Embryonic facial prominence (tissue), 1 donor: ENCODE data around the gene TCEAL1.

ENCODE experiments used
- DNase-seq: peaks from one replicate; pipeline ENCODE4 v3.0.0-alpha.2; 2016; ENCODE audit errors: extremely low spot score

TCEAL1 gene

DNA sequence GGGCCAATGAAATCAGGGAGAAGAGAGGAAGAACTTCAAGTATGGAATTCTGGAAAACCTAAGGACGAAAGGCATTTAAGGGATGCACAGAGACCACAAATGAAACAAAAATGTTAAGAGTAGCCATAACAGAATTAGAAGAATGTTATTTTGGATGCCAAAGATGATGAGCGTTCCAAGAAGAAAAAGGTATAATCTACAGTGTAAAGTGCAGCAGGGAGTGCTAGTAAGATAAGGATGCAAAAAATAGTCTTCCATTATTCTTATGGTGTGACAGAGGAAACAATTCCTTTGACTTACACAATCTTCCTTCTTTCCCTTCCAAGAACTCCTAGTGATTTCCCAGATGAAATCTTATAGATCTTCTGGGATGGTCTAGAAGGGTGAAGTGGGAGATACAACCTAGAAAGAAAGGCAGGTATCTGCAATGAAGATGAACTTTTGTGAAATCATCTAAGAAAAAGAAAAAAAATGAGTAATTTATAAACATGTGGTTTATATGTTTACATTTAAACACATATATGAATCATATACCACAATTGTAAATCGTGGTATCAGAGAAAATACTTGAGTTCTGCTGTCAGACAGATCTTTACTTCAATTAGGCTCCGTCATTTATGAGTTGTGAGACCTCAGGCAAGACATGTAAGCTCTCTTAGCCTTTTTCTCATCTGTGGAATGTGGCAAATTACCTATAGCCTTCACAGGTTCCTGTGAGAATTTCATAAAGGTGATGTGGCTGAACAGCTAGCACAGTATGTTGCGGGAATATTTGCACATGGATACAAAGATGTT lies 49.6 kb downstream of the TCEAL1 start:
- no peak for DNase-seq
